Astrocyte (in vitro differentiated cells and primary cell): ENCODE data around the gene UCP2. TPM values are rescaled to one million over a fixed set of nuclear protein-coding genes. Genes with fewer than 3 reads are reported as not detected.

Source experiments
- DNase-seq: peaks from one replicate; pipeline ENCODE4 v3.0.0-alpha.2; 2010; ENCODE audit warnings: low read depth
- FAIRE-seq: peaks from 2 replicates; lab custom pipeline; 2011; peaks lifted over from hg19 to GRCh38; lab: Jason Lieb, UNC
- H2AFZ ChIP-seq: 2 replicates; pipeline ENCODE4 v1.6.0; 2012; ENCODE audit warnings: low read depth, low read length, inconsistent platforms
- H3K27ac ChIP-seq: 2 replicates; pipeline ENCODE4 v1.5.1; 2011; ENCODE audit warnings: low read depth, low read length, inconsistent platforms
- H3K27me3 ChIP-seq: 2 replicates; pipeline ENCODE4 v1.6.0; 2011; ENCODE audit warnings: low read length, inconsistent platforms; ENCODE audit not compliant: insufficient read depth
- H3K36me3 ChIP-seq: 2 replicates; pipeline ENCODE4 v1.5.1; 2011; ENCODE audit warnings: low read length, inconsistent platforms; ENCODE audit not compliant: insufficient read depth
- H3K4me1 ChIP-seq: 2 replicates; pipeline ENCODE4 v1.5.1; 2011; ENCODE audit warnings: low read length, inconsistent platforms; ENCODE audit not compliant: insufficient read depth
- H3K4me2 ChIP-seq: 2 replicates; pipeline ENCODE4 v1.6.0; 2012; ENCODE audit warnings: low read length, inconsistent platforms
- H3K4me3 ChIP-seq: 2 replicates; pipeline ENCODE4 v1.5.1; 2011; ENCODE audit warnings: low read depth, mild to moderate bottlenecking, low read length, inconsistent platforms; ENCODE audit not compliant: insufficient read depth
- H3K79me2 ChIP-seq: 2 replicates; pipeline ENCODE4 v1.6.0; 2012; ENCODE audit warnings: mild to moderate bottlenecking, low read length, inconsistent platforms; ENCODE audit not compliant: insufficient read depth
- H3K9ac ChIP-seq: 2 replicates; pipeline ENCODE4 v1.6.0; 2012; ENCODE audit warnings: mild to moderate bottlenecking, low read length, inconsistent platforms
- H3K9me3 ChIP-seq: 2 replicates; pipeline ENCODE4 v1.5.1; 2012; ENCODE audit warnings: low read depth, mild to moderate bottlenecking, low read length, inconsistent platforms; ENCODE audit not compliant: insufficient read depth
- H4K20me1 ChIP-seq: 2 replicates; pipeline ENCODE4 v1.6.0; 2012; ENCODE audit warnings: low read length, inconsistent platforms; ENCODE audit not compliant: insufficient read depth
- H3K27ac Mint-ChIP-seq: one replicate; pipeline ENCODE4 v1.8.0; 2021; ENCODE audit warnings: mild to moderate bottlenecking, mixed read lengths; ENCODE audit not compliant: unreplicated experiment
- H3K27me3 Mint-ChIP-seq: one replicate; pipeline ENCODE4 v1.8.0; 2021; ENCODE audit warnings: low read depth, mixed read lengths; ENCODE audit not compliant: unreplicated experiment
- H3K36me3 Mint-ChIP-seq: one replicate; pipeline ENCODE4 v1.8.0; 2021; ENCODE audit warnings: low read depth, mixed read lengths; ENCODE audit not compliant: unreplicated experiment
- H3K4me1 Mint-ChIP-seq: one replicate; pipeline ENCODE4 v1.8.0; 2021; ENCODE audit warnings: low read depth, mixed read lengths; ENCODE audit not compliant: unreplicated experiment
- H3K4me3 Mint-ChIP-seq: one replicate; pipeline ENCODE4 v1.8.0; 2021; ENCODE audit warnings: mild to moderate bottlenecking, moderate library complexity, mixed read lengths; ENCODE audit not compliant: unreplicated experiment
- H3K9me3 Mint-ChIP-seq: one replicate; pipeline ENCODE4 v1.8.0; 2021; ENCODE audit warnings: mild to moderate bottlenecking, mixed read lengths; ENCODE audit not compliant: unreplicated experiment
- EZH2 ChIP-seq: IDR thresholded peaks from 2 replicates; pipeline ENCODE4 v1.6.1; 2012; ENCODE audit warnings: mild to moderate bottlenecking, low read length, inconsistent platforms; ENCODE audit not compliant: insufficient read depth
- total RNA-seq: library from RNA; stranded (reverse); gene quantifications from 2 replicates; pipeline ENCODE4 v1.2.1, GENCODE V29; 2021
- TF ChIP-seq, protein P1 (sequence below): IDR thresholded peaks from 2 replicates; pipeline ENCODE4 v1.5.1; 2011; ENCODE audit warnings: low read depth, mild to moderate bottlenecking, inconsistent platforms, low read length, moderate library complexity; ENCODE audit not compliant: insufficient read depth

The UCP2 gene
- total RNA-seq, 1 donor from 2014 or later = 83.0 TPM

DNA sequence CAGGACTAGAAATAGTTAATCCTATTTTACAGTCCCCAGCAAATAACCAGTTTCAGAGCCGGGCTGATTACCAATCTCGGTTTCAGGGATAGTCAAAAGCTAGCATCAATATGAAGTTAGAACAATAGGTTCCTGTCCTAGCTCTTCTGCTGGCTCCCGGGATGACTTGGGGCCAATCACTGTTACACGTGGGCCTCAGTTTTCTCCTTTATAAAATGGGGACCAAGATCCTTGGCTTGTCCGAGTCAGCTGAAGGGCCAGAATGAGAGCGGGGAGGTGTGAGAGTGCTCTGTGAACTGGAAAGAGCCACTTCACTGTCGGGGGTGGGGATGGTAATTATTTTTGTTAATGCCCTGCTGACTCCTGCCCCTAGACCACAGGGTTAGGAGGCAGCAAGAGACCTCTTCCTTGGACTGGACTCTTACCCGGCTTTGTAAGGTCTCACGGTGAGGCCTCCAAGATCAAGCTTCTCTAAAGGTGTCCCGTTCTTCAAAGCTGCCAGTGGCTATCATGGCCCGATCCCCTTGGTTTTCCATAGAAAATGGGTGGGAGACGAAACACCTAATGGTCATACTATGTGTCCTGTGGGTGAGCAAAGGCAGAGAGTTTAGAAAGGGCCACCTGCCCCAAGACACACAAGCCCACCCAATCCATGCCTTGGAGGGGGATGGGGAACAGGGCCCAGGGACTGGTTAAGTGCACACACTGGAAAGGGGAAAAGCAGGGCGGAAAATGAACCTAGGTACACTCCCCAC lies 1.4 kb downstream of the UCP2 start:
- no peaks in the 10 kb centered on the region for H3K9me3 ChIP-seq
- Mint-ChIP-seq H3K4me3 (peak overlapping the region; percentile 85), H3K36me3 (peaks cover 24% of the 10 kb centered on the region), H3K9me3 (no peaks in the 10 kb centered on the region), H3K27ac (no peak overlapping the region), H3K27me3 (no peaks in the 10 kb centered on the region), H3K4me1 (peaks cover 25% of the 10 kb centered on the region)
- no peak overlapping the region for H3K9ac ChIP-seq
- H3K4me3 ChIP-seq = peak overlapping the region; percentile 78
- peak overlapping the region; percentile 97 for H3K4me2 ChIP-seq
- H3K36me3 ChIP-seq = peaks cover 2% of the 10 kb centered on the region
- DNase-seq (no peak), FAIRE-seq (no peak)
- no peaks in the 10 kb centered on the region for H3K27me3 ChIP-seq
- no peak overlapping the region for H3K27ac ChIP-seq
- no peaks in the 10 kb centered on the region for H3K79me2 ChIP-seq
- H2AFZ ChIP-seq = no peak overlapping the region
- H3K4me1 ChIP-seq = peaks cover 12% of the 10 kb centered on the region
- TF ChIP-seq, protein P1, sequence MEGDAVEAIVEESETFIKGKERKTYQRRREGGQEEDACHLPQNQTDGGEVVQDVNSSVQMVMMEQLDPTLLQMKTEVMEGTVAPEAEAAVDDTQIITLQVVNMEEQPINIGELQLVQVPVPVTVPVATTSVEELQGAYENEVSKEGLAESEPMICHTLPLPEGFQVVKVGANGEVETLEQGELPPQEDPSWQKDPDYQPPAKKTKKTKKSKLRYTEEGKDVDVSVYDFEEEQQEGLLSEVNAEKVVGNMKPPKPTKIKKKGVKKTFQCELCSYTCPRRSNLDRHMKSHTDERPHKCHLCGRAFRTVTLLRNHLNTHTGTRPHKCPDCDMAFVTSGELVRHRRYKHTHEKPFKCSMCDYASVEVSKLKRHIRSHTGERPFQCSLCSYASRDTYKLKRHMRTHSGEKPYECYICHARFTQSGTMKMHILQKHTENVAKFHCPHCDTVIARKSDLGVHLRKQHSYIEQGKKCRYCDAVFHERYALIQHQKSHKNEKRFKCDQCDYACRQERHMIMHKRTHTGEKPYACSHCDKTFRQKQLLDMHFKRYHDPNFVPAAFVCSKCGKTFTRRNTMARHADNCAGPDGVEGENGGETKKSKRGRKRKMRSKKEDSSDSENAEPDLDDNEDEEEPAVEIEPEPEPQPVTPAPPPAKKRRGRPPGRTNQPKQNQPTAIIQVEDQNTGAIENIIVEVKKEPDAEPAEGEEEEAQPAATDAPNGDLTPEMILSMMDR = no peak
- TF ChIP-seq EZH2 = no peak
- peaks cover 4% of the 10 kb centered on the region for H4K20me1 ChIP-seq

DNA sequence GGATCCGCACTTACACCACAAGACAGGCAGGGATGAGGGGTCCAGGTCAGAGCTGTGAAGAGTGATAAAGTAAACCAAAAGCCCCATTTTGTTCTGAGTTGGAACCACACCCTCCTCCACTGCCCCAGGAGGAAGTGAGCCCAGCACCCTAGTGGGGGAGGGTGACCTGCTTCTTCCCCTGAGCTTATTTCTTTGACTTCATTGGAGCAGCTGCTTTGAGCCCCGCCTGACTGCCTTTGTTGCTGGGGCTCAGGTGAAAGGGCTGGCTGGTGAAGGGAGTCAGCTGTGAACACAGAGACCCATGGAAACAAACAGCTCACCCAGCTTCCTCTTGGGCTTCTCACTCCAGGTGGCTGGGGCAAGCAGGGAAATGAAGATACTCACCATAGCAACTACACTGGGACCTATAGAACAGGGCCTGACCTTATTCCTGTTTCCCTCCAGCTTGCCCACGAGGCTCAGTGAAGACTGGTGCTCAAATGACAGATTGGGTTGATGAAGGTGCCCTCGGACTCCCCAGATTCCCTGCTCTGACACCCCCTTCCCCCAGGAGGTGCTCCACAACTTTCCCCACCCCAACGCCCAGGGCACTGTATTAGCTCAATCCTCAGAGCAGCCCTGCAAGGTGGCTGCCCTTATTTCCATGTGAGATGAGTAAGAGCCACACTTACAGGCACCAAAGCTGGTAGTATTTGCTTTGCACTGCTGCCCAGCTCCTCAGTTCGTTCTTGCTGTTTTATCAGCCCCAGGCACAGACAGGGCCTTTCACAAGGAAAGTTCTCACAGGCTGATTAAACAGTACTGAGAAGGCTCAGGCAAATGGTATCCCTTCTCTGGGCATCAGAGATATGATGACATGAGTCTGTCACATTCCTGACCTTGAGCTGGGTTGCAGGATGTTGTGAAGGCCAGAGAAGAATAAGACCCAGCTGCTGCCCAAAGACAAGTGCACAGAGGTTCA lies 2.4 kb downstream of the UCP2 start:
- Histone ChIP-seq H2AFZ (no peak overlapping the region), H3K4me2 (no peak overlapping the region), H4K20me1 (peaks cover 4% of the 10 kb centered on the region), H3K4me3 (no peak overlapping the region), H3K4me1 (peaks cover 12% of the 10 kb centered on the region), H3K9me3 (no peaks in the 10 kb centered on the region), H3K79me2 (no peaks in the 10 kb centered on the region), H3K27ac (no peak overlapping the region), H3K27me3 (no peaks in the 10 kb centered on the region), H3K9ac (no peak overlapping the region), H3K36me3 (peaks cover 2% of the 10 kb centered on the region)
- Mint-ChIP-seq H3K27me3 (no peaks in the 10 kb centered on the region), H3K27ac (peak overlapping the region; percentile 66), H3K4me3 (peak overlapping the region; percentile 85), H3K4me1 (peaks cover 25% of the 10 kb centered on the region), H3K36me3 (peaks cover 32% of the 10 kb centered on the region), H3K9me3 (no peaks in the 10 kb centered on the region)
- DNase-seq (no peak), FAIRE-seq (no peak)
- TF ChIP-seq, protein P1 = no peak
- TF ChIP-seq EZH2 = no peak
